Heart right ventricle (tissue), 16 donors: ENCODE results near the gene FHIT. TPM values are rescaled to one million over a fixed set of nuclear protein-coding genes. Genes with fewer than 3 reads are reported as not detected.

Source experiments
- ATAC-seq, 8 donors: fragments of 200-7000 bp; cut with Tn5 transposase; one replicate each; pipeline ENCODE4 v1.9.1; 2020; ENCODE audit warnings: mild to moderate bottlenecking in 8 of 8, moderate library complexity in 8 of 8, moderate number of reproducible peaks in 1 of 8
- DNase-seq, 2 donors: peaks; one replicate each; pipeline ENCODE4 v3.0.0-alpha.2; 2020
- H3K27ac ChIP-seq, 10 donors: fragments of 200-600 bp; sonication (generic) in 2 of 10; one replicate each; pipeline versions ENCODE4 v1.5.0 to v1.8.0; 2020 to 2022; ENCODE audit warnings: mild to moderate bottlenecking in 3 of 10
- H3K27me3 ChIP-seq, 7 donors: fragments of 200-600 bp; one replicate each; pipeline ENCODE4 v1.8.0; 2021 to 2022; ENCODE audit warnings: mild to moderate bottlenecking in 2 of 7
- H3K36me3 ChIP-seq, 9 donors: fragments of 200-600 bp; sonication (generic) in 1 of 9; one replicate each; pipeline versions ENCODE4 v1.5.0 to v1.8.0; 2020 to 2022; ENCODE audit warnings: mild to moderate bottlenecking in 2 of 9
- H3K4me1 ChIP-seq, 9 donors: fragments of 200-600 bp; sonication (generic) in 1 of 9; one replicate each; pipeline versions ENCODE4 v1.5.0 to v1.8.0; 2020 to 2022; ENCODE audit warnings: mild to moderate bottlenecking in 4 of 9
- H3K4me3 ChIP-seq, 10 donors: fragments of 200-600 bp; sonication (generic) in 2 of 10; one replicate each; pipeline versions ENCODE4 v1.5.0 to v1.8.0; 2020 to 2022; ENCODE audit warnings: mild to moderate bottlenecking in 7 of 10, moderate library complexity in 2 of 10
- H3K9me3 ChIP-seq, 11 donors: fragments of 200-600 bp in 10 of 11; sonication (generic) in 2 of 11; one replicate each; pipeline versions ENCODE4 v1.5.0 to v1.8.0; 2013 to 2022; ENCODE audit warnings: mild to moderate bottlenecking in 2 of 11, control low read depth in 1 of 11, moderate library complexity in 1 of 11
- CTCF ChIP-seq, 9 donors: fragments of 200-600 bp; sonication (generic) in 2 of 9; IDR thresholded peaks; one replicate each; pipeline versions ENCODE4 v1.5.0 to v1.8.0; 2021 to 2022; ENCODE audit warnings: antibody characterized with exemption in 9 of 9, mild to moderate bottlenecking in 5 of 9, moderate library complexity in 1 of 9
- WGBS, 2 donors: extraction: QIAGEN DNeasy Blood & Tissue Kit; methylation state at CpG; one replicate each; pipeline ENCODE4 v1.1.7; 2013; ENCODE audit warnings: inconsistent platforms in 1 of 2; 5-methylcytosine and 5-hydroxymethylcytosine counted together
- intact Hi-C, 10 donors: fragments of 100-400 bp; cut with DNase I; formaldehyde crosslinking; loops; one replicate each; pipeline versions ENCODE4 v1.11.1 to v1.14.2; 2022
- polyA plus RNA-seq, 2 donors: library from polyadenylated mRNA; stranded (reverse); fragments of 200-250 nt; gene quantifications; one replicate each; pipeline ENCODE4 v1.2.3, GENCODE V29; 2013
- total RNA-seq, 10 donors: library from RNA; stranded (reverse); fragmentation: NEBNext Ultra II Directional in 3 of 10; extraction: Animal tissue kit (Norgen Biotek cat#: 25700) in 3 of 10; gene quantifications; one replicate each; pipeline versions ENCODE4 v1.2.1 to v1.2.4, GENCODE V29; 2021 to 2023
- donor health status: Arrhythmogenic right ventricular cardiomyopathy.
- donor health status: ischemic (EF 13 %, LVEDD 7.1; RV severe dilation, severe dysfunction).
- donor health status: healthy with polysubstance abuse.
- donor health status: DM: no; HTN: yes; CAD: no.
- donor health status: DM: no; HTN: no; CAD: no.
- donor health status: ischemic (EF 25% LVEDD 6.9; RV normal size, moderate dysfunction).
- donor health status: ischemic (EF 25% LVEDD 5.7; RV mildly dilated, moderate dysfunction).
- donor health status: healthy.
- donor health status: DM: yes; HTN: yes; CAD: no.
- donor health status: Ischemic cardiomyopathy.
- donor health status: ischemic (EF 35%, LVEDD 5.7; RV mildly dilated, moderate dysfunction).
- donor health status: nonischemic (EF 11% LVEDD 7.7; RV severe dilation, severe dysfunction).
- donor health status: DM: yes; HTN: yes; CAD: no.
- donor health status: PGD.
- donor health status: ischemic (EF 29% LVEDD 5.4; RV normal size, mild dysfunction).
- donor health status: nonischemic (EF 23%, LVEDD 6.1; RV moderate dilation, normal function).

Gene FHIT
- total and polyA plus RNA-seq, 12 donors = 4.7 to 25.5 (median 18.3) TPM

- Histone ChIP-seq H3K9me3 (no peaks in the 10 kb centered on the region), H3K36me3 (no peaks in the 10 kb centered on the region), H3K4me1 (no peaks in the 10 kb centered on the region), H3K4me3 (no peak overlapping the region), H3K27ac (no peak overlapping the region), H3K27me3 (no peaks in the 10 kb centered on the region)
- no peak for TF ChIP-seq CTCF (IDR thresholded peaks at IDR 0.05)
- no peak for ATAC-seq
- DNase-seq = no peak
- intact Hi-C loops = no loop called here
- WGBS, 2 donors = 84 to 87% methylated on average over 6 of the region's 6 CpGs
These were observed 1256.4 kb downstream of the FHIT start for GRCh38 chr3:59994732-59995304.

GRCh38 chr3:59992578-59992977 is 1258.7 kb downstream of the FHIT start:
- ATAC-seq (no peak), DNase-seq (no peak)
- WGBS, 2 donors = 81 to 83% methylated on average over 4 of the region's 4 CpGs
- Histone ChIP-seq H3K4me1 (no peaks in the 10 kb centered on the region), H3K9me3 (no peaks in the 10 kb centered on the region), H3K36me3 (no peaks in the 10 kb centered on the region), H3K27ac (no peak overlapping the region), H3K27me3 (no peaks in the 10 kb centered on the region), H3K4me3 (no peak overlapping the region)
- intact Hi-C loops = no loop called here
- no peak for TF ChIP-seq CTCF (IDR thresholded peaks at IDR 0.05)

GRCh38 chr3:59990915-59991314 is 1260.3 kb downstream of the FHIT start:
- DNase-seq = no peak
- no peaks in the 10 kb centered on the region for H3K9me3 ChIP-seq

GRCh38 chr3:59982510-59982909 is 1268.7 kb downstream of the FHIT start:
- no peak overlapping the region for H3K27ac ChIP-seq
- H3K9me3 ChIP-seq = no peaks in the 10 kb centered on the region
- intact Hi-C loops = no loop called here
- WGBS, 2 donors = 93 to 96% methylated on average over 3 of the region's 3 CpGs
- DNase-seq (no peak), ATAC-seq (no peak)
- no peaks in the 10 kb centered on the region for H3K27me3 ChIP-seq
- no peak overlapping the region for H3K4me3 ChIP-seq
- TF ChIP-seq CTCF (IDR thresholded peaks at IDR 0.05) = no peak
- no peaks in the 10 kb centered on the region for H3K36me3 ChIP-seq
- H3K4me1 ChIP-seq = peaks cover 0 to 6% (median 0%) of the 10 kb centered on the region in 9 donors

More at GRCh38 chr3:59990915-59991314, 1260.3 kb downstream of the FHIT start:
- TF ChIP-seq CTCF (IDR thresholded peaks at IDR 0.05) = no peak
- intact Hi-C loops = no loop called here
- WGBS, 2 donors = 96% methylated on average over 2 of the region's 2 CpGs
- no peak for ATAC-seq
- H3K27ac ChIP-seq = no peak overlapping the region
- no peak overlapping the region for H3K4me3 ChIP-seq
- H3K36me3 ChIP-seq = no peaks in the 10 kb centered on the region
- no peaks in the 10 kb centered on the region for H3K4me1 ChIP-seq
- no peaks in the 10 kb centered on the region for H3K27me3 ChIP-seq
